Right lobe of liver (tissue), 4 donors: ENCODE measurements around the gene NCBP1.

Source experiments
- CTCF ChIP-seq, 4 donors: fragments of 200-600 bp in 3 of 4; fragments of 450-650 bp in 1 of 4; IDR thresholded peaks; one replicate each; pipeline versions ENCODE4 v1.5.1 to v1.8.0; 2016 to 2022; ENCODE audit warnings: antibody characterized with exemption in 4 of 4, mild to moderate bottlenecking in 2 of 4
- POLR2A ChIP-seq: fragments of 450-650 bp; IDR thresholded peaks from one replicate; pipeline ENCODE4 v1.6.1; 2017; ENCODE audit warnings: antibody characterized with exemption, mild to moderate bottlenecking
- donor health status: DM: no; HTN: no; CAD: no.
- donor health status: DM: no; HTN: no; CAD: no.
- donor health status: DM: no; HTN: yes; CAD: no.

- TF ChIP-seq CTCF (IDR thresholded peaks at IDR 0.05) (no peak), POLR2A (no peak)
These were observed 77.6 kb downstream of the NCBP1 start for GRCh38 chr9:97711223-97711626.
